Mesenchymal stem cell (in vitro differentiated cells and primary cell): Measurements from ENCODE around the gene FBXL15. TPM values are rescaled to one million over a fixed set of nuclear protein-coding genes. Genes with fewer than 3 reads are reported as not detected.

ENCODE experiments used
- DNase-seq: peaks from one replicate; pipeline ENCODE4 v3.0.0-alpha.2; 2013
- H2AFZ ChIP-seq: one replicate; pipeline ENCODE4 v1.6.1; 2013; ENCODE audit warnings: low read depth, mild to moderate bottlenecking, control low read depth, inconsistent platforms, low read length, moderate library complexity
- H2AK5ac ChIP-seq: 2 replicates; pipeline ENCODE4 v1.6.1; 2013; ENCODE audit warnings: low read length, moderate library complexity, mild to moderate bottlenecking, inconsistent platforms; ENCODE audit not compliant: severe bottlenecking
- H2BK120ac ChIP-seq: one replicate; pipeline ENCODE4 v1.6.1; 2013; ENCODE audit warnings: low read depth, mild to moderate bottlenecking, inconsistent platforms, low read length, moderate library complexity
- H2BK12ac ChIP-seq, 2 experiments: one replicate each; pipeline ENCODE4 v1.6.1; 2013; ENCODE audit warnings: inconsistent platforms in 2 of 2, low read length in 2 of 2, mild to moderate bottlenecking in 2 of 2, moderate library complexity in 2 of 2, control low read depth in 1 of 2
- H2BK15ac ChIP-seq: one replicate; pipeline ENCODE4 v1.6.1; 2013; ENCODE audit warnings: mild to moderate bottlenecking, low read depth, inconsistent platforms; ENCODE audit not compliant: poor library complexity, severe bottlenecking
- H2BK5ac ChIP-seq: 2 replicates; pipeline ENCODE4 v1.6.1; 2013; ENCODE audit warnings: low read depth, mild to moderate bottlenecking, low read length, control low read depth, inconsistent platforms; ENCODE audit not compliant: poor library complexity, severe bottlenecking
- H3K14ac ChIP-seq, 2 experiments: one replicate each; pipeline ENCODE4 v1.6.1; 2013; ENCODE audit warnings: inconsistent platforms in 2 of 2, low read length in 2 of 2, control low read depth in 1 of 2, mild to moderate bottlenecking in 1 of 2, moderate library complexity in 1 of 2
- H3K18ac ChIP-seq, 2 experiments: one replicate each; pipeline ENCODE4 v1.6.1; 2013; ENCODE audit warnings: inconsistent platforms in 2 of 2, low read length in 2 of 2, control low read depth in 1 of 2, low read depth in 1 of 2, mild to moderate bottlenecking in 1 of 2
- H3K23ac ChIP-seq, 2 experiments: one replicate each; pipeline ENCODE4 v1.6.1; 2013; ENCODE audit warnings: inconsistent platforms in 2 of 2, low read length in 2 of 2, mild to moderate bottlenecking in 2 of 2, moderate library complexity in 2 of 2, control low read depth in 1 of 2
- H3K27ac ChIP-seq: 2 replicates; pipeline ENCODE4 v1.5.1; 2013; ENCODE audit warnings: mild to moderate bottlenecking, moderate library complexity, low read length, control low read depth, inconsistent platforms; ENCODE audit not compliant: poor library complexity, severe bottlenecking
- H3K27me3 ChIP-seq, 2 experiments: 2 replicates each; pipeline versions ENCODE4 v1.6.1 to v1.7.0; 2013; ENCODE audit warnings: low read length in 2 of 2, mild to moderate bottlenecking in 2 of 2, moderate library complexity in 2 of 2, control low read depth in 1 of 2, inconsistent platforms in 1 of 2; ENCODE audit not compliant: control insufficient read depth in 1 of 2, insufficient read depth in 1 of 2
- H3K36me3 ChIP-seq, 2 experiments: 2 replicates each; pipeline versions ENCODE4 v1.6.1 to v1.7.0; 2013; ENCODE audit warnings: low read length in 2 of 2, control low read depth in 1 of 2, inconsistent platforms in 1 of 2, low read depth in 1 of 2, mild to moderate bottlenecking in 1 of 2; ENCODE audit not compliant: insufficient read depth in 2 of 2, control insufficient read depth in 1 of 2
- H3K4ac ChIP-seq, 2 experiments: one replicate each; pipeline ENCODE4 v1.6.1; 2013; ENCODE audit warnings: inconsistent platforms in 2 of 2, low read length in 2 of 2, mild to moderate bottlenecking in 2 of 2, moderate library complexity in 2 of 2, control low read depth in 1 of 2, low read depth in 1 of 2
- H3K4me1 ChIP-seq: 2 replicates; pipeline ENCODE4 v1.6.1; 2013; ENCODE audit warnings: low read depth, low read length, control low read depth; ENCODE audit not compliant: control insufficient read depth, insufficient read depth
- H3K4me2 ChIP-seq: 2 replicates; pipeline ENCODE4 v1.6.1; 2013; ENCODE audit warnings: low read length, mild to moderate bottlenecking, inconsistent platforms; ENCODE audit not compliant: poor library complexity, severe bottlenecking
- H3K4me3 ChIP-seq, 2 experiments: 2 replicates each; pipeline versions ENCODE4 v1.5.1 to v1.7.0; 2013; ENCODE audit warnings: low read length in 2 of 2, mild to moderate bottlenecking in 2 of 2, control low read depth in 1 of 2, low read depth in 1 of 2; ENCODE audit not compliant: insufficient read depth in 1 of 2
- H3K79me1 ChIP-seq: replicated peaks from 2 replicates; pipeline ENCODE4 v1.6.1; 2013; ENCODE audit warnings: mild to moderate bottlenecking, control low read depth, low read length, inconsistent platforms; ENCODE audit not compliant: poor library complexity, severe bottlenecking
- H3K9ac ChIP-seq: 2 replicates; pipeline ENCODE4 v1.7.0; 2013; ENCODE audit warnings: mild to moderate bottlenecking, low read length, moderate library complexity
- H3K9me3 ChIP-seq: 2 replicates; pipeline ENCODE4 v1.7.0; 2013; ENCODE audit warnings: mild to moderate bottlenecking, low read length; ENCODE audit not compliant: control insufficient read depth
- H4K8ac ChIP-seq: one replicate; pipeline ENCODE4 v1.6.1; 2013; ENCODE audit warnings: inconsistent platforms, mild to moderate bottlenecking, low read length, moderate library complexity
- H4K91ac ChIP-seq: one replicate; pipeline ENCODE4 v1.6.1; 2013; ENCODE audit warnings: mild to moderate bottlenecking, low read length, inconsistent platforms
- WGBS: methylation state at CpG from one replicate; pipeline ENCODE4 v1.1.7; 2013; ENCODE audit warnings: mixed read lengths; 5-methylcytosine and 5-hydroxymethylcytosine counted together
- polyA plus RNA-seq, 2 experiments: library from polyadenylated mRNA; stranded (reverse); fragments of 200-250 nt; gene quantifications; one replicate each; pipeline ENCODE4 v1.2.3, GENCODE V29; 2013

The FBXL15 gene
- polyA plus RNA-seq (2013, experiment 1 of 2), result 7.3 TPM
- polyA plus RNA-seq (2013, experiment 2 of 2), result 7.5 TPM

- H3K23ac ChIP-seq, result peak within 1 kb of the TSS; percentile 26 to 70
- peaks cover 29 to 32% of the 10 kb centered on the region in 2 experiments for H3K27me3 ChIP-seq
- H3K36me3 ChIP-seq, result peaks cover 22 to 30% of the 10 kb centered on the region in 2 experiments
- peak within 1 kb of the TSS; percentile 95 for H4K91ac ChIP-seq
- H3K4me2 ChIP-seq, result peak within 1 kb of the TSS; percentile 98
- DNase-seq, result peak; percentile 98
- H3K4ac ChIP-seq, result peak within 1 kb of the TSS; percentile 83 to 88
- H3K9ac ChIP-seq, result peak within 1 kb of the TSS; percentile 73
- H3K18ac ChIP-seq, result peak within 1 kb of the TSS; percentile 85 to 93
- no peak within 1 kb of the TSS for H2BK120ac ChIP-seq
- H3K14ac ChIP-seq, result peak within 1 kb of the TSS in 1 of 2 experiments; percentile 71
- no peaks in the 10 kb centered on the region for H3K9me3 ChIP-seq
- peak within 1 kb of the TSS; percentile 85 to 94 for H3K4me3 ChIP-seq
- peak within 1 kb of the TSS; percentile 91 for H2AFZ ChIP-seq
- H2BK5ac ChIP-seq, result peak within 1 kb of the TSS; percentile 10
- H4K8ac ChIP-seq, result peak within 1 kb of the TSS; percentile 96
- peak within 1 kb of the TSS; percentile 97 for H3K27ac ChIP-seq
- peaks cover 33% of the 10 kb centered on the region for H3K4me1 ChIP-seq
- H2BK12ac ChIP-seq, result peak within 1 kb of the TSS; percentile 24 to 31
- no peak within 1 kb of the TSS for H2AK5ac ChIP-seq
- H2BK15ac ChIP-seq, result peak within 1 kb of the TSS; percentile 68
- peaks cover 22% of the 10 kb centered on the region for H3K79me1 ChIP-seq
- WGBS, result under 1% methylated on average over 63 of the region's 66 CpGs
Measured at GRCh38 chr10:102420714-102421506, at the start of gene FBXL15. TSS of gene FBXL15 (plus strand) at chr10:102420836. CDS start at chr10:102421130, 294 bp downstream.

GRCh38 chr10:102371295-102371694 lies 49.3 kb upstream of the FBXL15 start:
- no peak overlapping the region for H2BK12ac ChIP-seq
- H3K23ac ChIP-seq, result no peak overlapping the region
- H3K36me3 ChIP-seq, result peaks cover 77 to 98% of the 10 kb centered on the region in 2 experiments
- H3K9me3 ChIP-seq, result no peaks in the 10 kb centered on the region
- H3K4me2 ChIP-seq, result no peak overlapping the region
- no peak overlapping the region for H2BK5ac ChIP-seq
- no peak overlapping the region for H2BK120ac ChIP-seq
- no peak for DNase-seq
- H3K9ac ChIP-seq, result no peak overlapping the region
- no peak overlapping the region for H3K18ac ChIP-seq
- H3K14ac ChIP-seq, result no peak overlapping the region
- no peak overlapping the region for H2AK5ac ChIP-seq
- H3K27ac ChIP-seq, result no peak overlapping the region
- no peak overlapping the region for H4K8ac ChIP-seq
- H2AFZ ChIP-seq, result no peak overlapping the region
- H3K27me3 ChIP-seq, result no peaks in the 10 kb centered on the region
- no peak overlapping the region for H2BK15ac ChIP-seq
- H3K4ac ChIP-seq, result no peak overlapping the region
- H3K4me3 ChIP-seq, result no peak overlapping the region
- H4K91ac ChIP-seq, result no peak overlapping the region
- H3K4me1 ChIP-seq, result peaks cover 5% of the 10 kb centered on the region
- WGBS, result 100% methylated on average over 2 of the region's 2 CpGs
- H3K79me1 ChIP-seq, result peaks cover 21% of the 10 kb centered on the region

GRCh38 chr10:102375250-102375649 lies 45.4 kb upstream of the FBXL15 start:
- Histone ChIP-seq H2AK5ac (no peak overlapping the region), H3K27ac (no peak overlapping the region), H2AFZ (no peak overlapping the region), H3K36me3 (peaks cover 71 to 86% of the 10 kb centered on the region in 2 experiments), H2BK12ac (no peak overlapping the region), H4K91ac (no peak overlapping the region), H4K8ac (no peak overlapping the region), H2BK5ac (no peak overlapping the region), H3K14ac (no peak overlapping the region), H2BK120ac (no peak overlapping the region), H3K4me2 (no peak overlapping the region), H3K9me3 (no peaks in the 10 kb centered on the region), H3K23ac (no peak overlapping the region), H3K4me1 (no peaks in the 10 kb centered on the region), H2BK15ac (no peak overlapping the region), H3K27me3 (no peaks in the 10 kb centered on the region), H3K9ac (no peak overlapping the region), H3K18ac (no peak overlapping the region), H3K4me3 (no peak overlapping the region), H3K4ac (no peak overlapping the region), H3K79me1 (peaks cover 13% of the 10 kb centered on the region)
- WGBS, result 98% methylated on average over 7 of the region's 7 CpGs
- no peak for DNase-seq

- 96% methylated on average over 2 of the region's 2 CpGs for WGBS
Measured at GRCh38 chr10:102375867-102376266, 44.8 kb upstream of the FBXL15 start.

More at GRCh38 chr10:102375867-102376266, 44.8 kb upstream of the FBXL15 start:
- Histone ChIP-seq H2BK15ac (no peak overlapping the region), H3K27me3 (no peaks in the 10 kb centered on the region), H2BK5ac (no peak overlapping the region), H3K9ac (no peak overlapping the region), H3K79me1 (peaks cover 12% of the 10 kb centered on the region), H2BK120ac (no peak overlapping the region), H3K4ac (no peak overlapping the region), H3K18ac (no peak overlapping the region), H3K4me1 (no peaks in the 10 kb centered on the region), H4K8ac (no peak overlapping the region), H3K4me3 (no peak overlapping the region), H2AFZ (no peak overlapping the region), H2AK5ac (no peak overlapping the region), H3K27ac (no peak overlapping the region), H3K14ac (no peak overlapping the region), H4K91ac (no peak overlapping the region), H3K9me3 (no peaks in the 10 kb centered on the region), H2BK12ac (no peak overlapping the region), H3K23ac (no peak overlapping the region), H3K36me3 (peaks cover 71 to 86% of the 10 kb centered on the region in 2 experiments), H3K4me2 (no peak overlapping the region)
- no peak for DNase-seq
